GM12874 (cell line): ENCODE measurements around the gene ZDHHC14.

ENCODE experiments used
- TF ChIP-seq, protein P1 (sequence below): IDR thresholded peaks from 2 replicates; pipeline ENCODE4 v1.5.1; 2011; ENCODE audit warnings: low read depth, mild to moderate bottlenecking, control low read depth, low read length, moderate library complexity; ENCODE audit not compliant: insufficient read depth

Gene ZDHHC14

DNA sequence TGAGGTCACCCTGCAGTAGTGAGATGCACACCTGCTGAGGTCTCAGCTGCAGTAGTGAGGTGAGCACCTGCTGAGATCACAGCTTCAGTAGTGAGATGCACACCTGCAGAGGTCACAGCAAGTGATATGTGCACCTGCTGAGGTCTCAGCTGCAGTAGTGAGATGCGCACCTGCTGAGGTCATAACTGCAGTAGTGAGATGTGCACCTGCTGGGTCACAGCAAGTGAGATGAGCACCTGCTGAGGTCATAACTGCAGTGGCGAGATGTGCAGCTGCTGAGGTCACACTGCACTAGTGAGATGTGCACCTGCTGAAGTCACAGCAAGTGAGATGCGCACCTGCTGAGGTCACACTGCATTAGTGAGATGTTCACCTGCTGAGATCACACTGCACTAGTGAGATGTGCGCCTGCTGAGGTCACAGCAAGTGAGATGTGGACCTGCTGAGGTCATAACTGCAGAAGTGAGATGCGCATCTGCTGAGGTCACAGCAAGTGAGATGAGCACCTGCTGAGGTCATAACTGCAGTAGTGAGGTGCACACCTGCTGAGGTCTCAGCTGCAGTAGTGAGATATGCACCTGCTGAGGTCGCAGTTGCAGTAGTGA, 20.8 kb downstream of the ZDHHC14 start:
- TF ChIP-seq, protein P1, sequence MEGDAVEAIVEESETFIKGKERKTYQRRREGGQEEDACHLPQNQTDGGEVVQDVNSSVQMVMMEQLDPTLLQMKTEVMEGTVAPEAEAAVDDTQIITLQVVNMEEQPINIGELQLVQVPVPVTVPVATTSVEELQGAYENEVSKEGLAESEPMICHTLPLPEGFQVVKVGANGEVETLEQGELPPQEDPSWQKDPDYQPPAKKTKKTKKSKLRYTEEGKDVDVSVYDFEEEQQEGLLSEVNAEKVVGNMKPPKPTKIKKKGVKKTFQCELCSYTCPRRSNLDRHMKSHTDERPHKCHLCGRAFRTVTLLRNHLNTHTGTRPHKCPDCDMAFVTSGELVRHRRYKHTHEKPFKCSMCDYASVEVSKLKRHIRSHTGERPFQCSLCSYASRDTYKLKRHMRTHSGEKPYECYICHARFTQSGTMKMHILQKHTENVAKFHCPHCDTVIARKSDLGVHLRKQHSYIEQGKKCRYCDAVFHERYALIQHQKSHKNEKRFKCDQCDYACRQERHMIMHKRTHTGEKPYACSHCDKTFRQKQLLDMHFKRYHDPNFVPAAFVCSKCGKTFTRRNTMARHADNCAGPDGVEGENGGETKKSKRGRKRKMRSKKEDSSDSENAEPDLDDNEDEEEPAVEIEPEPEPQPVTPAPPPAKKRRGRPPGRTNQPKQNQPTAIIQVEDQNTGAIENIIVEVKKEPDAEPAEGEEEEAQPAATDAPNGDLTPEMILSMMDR: no peak

DNA sequence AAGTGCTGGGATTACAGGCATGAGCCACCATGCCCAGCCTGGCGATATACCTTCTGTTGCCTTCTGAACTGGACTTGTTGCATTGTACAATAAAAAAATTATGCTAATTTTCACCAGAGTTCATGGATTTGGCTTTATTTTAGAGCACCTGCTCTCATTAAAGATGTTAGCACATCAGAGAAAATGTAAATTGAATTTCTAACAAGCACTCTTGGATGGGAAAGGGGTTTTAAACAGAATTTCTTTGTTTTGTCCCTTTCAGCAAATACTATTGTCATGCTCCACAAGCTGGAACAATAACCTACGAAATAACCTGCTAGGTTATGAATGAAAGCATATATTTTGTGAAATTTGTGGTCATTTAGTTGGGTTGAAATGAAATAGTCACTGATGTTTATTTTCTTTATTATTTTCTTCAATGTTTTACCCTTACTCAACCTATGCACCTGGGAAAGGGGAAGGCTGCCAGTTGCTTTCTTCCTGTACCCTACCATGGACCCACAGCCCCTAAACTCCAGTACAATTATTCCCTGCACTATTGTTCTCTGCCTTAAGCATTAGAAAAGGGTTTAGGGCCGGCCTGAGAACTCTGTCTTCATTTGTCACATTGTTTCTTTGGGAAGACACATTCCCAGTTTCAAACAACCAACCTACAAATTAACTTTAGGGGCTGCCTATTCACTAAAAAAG, 22.2 kb downstream of the ZDHHC14 start:
- TF ChIP-seq, protein P1: no peak

DNA sequence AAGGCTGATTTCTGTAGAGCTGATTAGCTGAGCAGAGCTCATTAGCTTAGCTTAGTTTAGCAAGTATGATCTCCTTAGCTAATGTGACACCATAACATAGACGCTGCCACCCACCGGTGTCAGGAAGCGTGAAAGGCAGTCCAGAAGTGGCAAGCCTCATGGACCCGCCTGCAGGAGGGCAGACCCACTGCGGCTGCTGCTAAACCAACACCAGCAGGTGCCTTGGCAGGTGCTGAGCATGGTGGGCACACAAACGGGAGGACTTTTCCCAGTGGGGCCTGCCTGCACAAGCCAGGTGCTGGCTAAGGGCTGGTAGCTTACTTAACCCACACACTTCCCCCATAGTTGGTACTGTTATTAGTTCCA, 22.7 kb downstream of the ZDHHC14 start:
- TF ChIP-seq, protein P1: no peak

DNA sequence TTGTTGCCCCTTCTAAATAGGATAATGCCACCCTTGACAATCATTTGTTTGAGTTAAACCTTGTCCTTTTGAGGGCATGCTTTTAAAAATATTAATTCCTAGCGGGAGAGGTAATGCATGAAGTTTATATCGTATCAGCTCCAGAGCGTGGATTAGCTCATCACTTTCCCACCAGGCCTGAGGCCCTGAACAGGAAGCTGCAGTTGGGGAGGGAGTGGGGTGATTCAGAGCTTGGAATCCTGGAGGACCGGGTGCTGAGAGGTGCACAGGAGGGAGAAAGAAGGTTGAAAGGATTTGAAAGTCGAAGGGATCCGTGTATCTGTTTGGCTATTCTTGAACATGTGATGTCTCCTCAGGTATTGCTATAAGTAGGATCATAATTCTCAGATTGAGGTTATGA, 25.0 kb downstream of the ZDHHC14 start:
- TF ChIP-seq, protein P1: no peak

DNA sequence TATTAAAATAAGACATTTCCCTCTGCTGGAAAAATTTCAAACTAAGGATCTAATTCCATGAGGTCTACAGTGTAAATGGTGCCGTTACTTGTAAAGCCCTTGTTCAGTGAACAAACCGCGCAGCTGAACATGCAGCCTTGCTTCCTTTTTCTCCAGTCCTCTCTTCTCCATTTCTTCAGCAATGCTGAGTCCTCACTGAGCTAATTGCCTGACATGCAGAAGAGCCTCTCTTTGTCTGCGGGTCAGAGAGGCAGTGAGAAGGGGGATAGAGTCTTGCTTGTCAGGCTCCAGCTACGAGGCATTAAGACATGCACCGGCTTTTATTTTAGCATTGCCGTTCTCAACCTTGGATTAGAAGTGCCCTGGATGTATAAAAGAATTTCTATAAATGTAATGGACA, 25.7 kb downstream of the ZDHHC14 start:
- TF ChIP-seq, protein P1: no peak

DNA sequence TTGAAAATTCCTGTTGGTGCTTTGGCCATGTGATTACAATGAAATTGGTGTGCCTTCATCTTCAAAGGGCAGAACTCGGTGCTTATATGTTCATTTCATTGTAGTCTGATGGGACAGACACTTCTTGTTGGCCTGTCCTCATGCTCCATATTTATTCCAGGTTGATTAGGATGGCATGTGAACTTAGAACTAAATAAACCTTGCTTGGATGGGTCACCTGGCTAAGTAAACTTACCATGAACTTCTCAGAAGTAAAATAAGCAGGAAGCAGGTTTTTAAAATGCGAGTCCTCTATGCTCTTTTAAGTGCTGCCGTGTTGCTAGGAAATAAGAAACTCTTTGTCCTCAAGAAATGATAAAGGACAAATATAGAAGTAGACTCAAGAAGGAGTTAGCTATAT, 26.7 kb downstream of the ZDHHC14 start:
- TF ChIP-seq, protein P1: no peak

DNA sequence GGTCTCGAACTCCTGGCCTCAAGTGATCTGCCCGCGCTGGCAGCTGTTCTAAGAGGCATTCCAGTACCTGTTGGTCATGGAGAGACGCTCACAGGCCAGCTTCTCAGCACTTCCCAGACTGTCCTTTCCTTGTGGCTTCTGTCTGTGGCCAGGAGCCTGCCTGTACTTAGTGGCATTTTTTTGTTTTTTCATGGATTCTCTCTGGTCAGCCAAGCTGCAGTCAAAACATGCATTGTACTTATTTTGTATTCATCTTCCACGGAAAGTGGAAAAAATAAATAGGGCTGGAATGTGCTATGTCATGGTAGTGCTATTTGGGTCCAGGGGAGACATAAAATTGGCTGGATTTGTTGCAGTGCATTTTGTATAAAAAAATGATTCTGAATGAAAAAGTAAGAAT, 29.1 kb downstream of the ZDHHC14 start:
- TF ChIP-seq, protein P1: no peak
